Transverse colon (tissue), 4 donors: ENCODE data around the gene CNN1. TPM values are rescaled to one million over a fixed set of nuclear protein-coding genes. Genes with fewer than 3 reads are reported as not detected.
A peak's percentile ranks its signal among the peaks of the same experiment; 100 is the strongest.

Experiments
- DNase-seq: peaks from one replicate; pipeline ENCODE4 v3.0.0-alpha.2; 2019
- H3K27ac ChIP-seq, 4 donors: fragments of 200-600 bp; sonication (generic); 2 replicates each; pipeline ENCODE4 v1.5.1; 2016 to 2018; ENCODE audit warnings: inconsistent platforms in 4 of 4
- H3K27me3 ChIP-seq: fragments of 200-600 bp; sonication (generic); 2 replicates; pipeline ENCODE4 v1.5.1; 2017; ENCODE audit warnings: inconsistent platforms
- H3K36me3 ChIP-seq, 4 donors: fragments of 200-600 bp; sonication (generic); 2 replicates each; pipeline ENCODE4 v1.5.1; 2017 to 2019; ENCODE audit warnings: inconsistent platforms in 4 of 4
- H3K4me1 ChIP-seq, 4 donors: fragments of 200-600 bp; sonication (generic); 2 replicates each; pipeline ENCODE4 v1.5.1; 2017 to 2020; ENCODE audit warnings: inconsistent platforms in 4 of 4
- H3K4me3 ChIP-seq, 4 donors: fragments of 200-600 bp; sonication (generic); 1 replicate in 1 of 4; 2 replicates in 3 of 4; pipeline versions ENCODE4 v1.5.1 to v1.6.1; 2017 to 2019; ENCODE audit warnings: inconsistent platforms in 4 of 4
- H3K9me3 ChIP-seq, 2 donors: fragments of 200-600 bp; sonication (generic); 2 replicates each; pipeline ENCODE4 v1.5.1; 2017 to 2019; ENCODE audit warnings: inconsistent platforms in 2 of 2
- EP300 ChIP-seq: sonication (generic); formaldehyde crosslinking; IDR thresholded peaks from one replicate; pipeline ENCODE4 v1.6.1; 2017; ENCODE audit warnings: antibody characterized with exemption, low read depth
- POLR2A ChIP-seq: fragments of 450-650 bp; IDR thresholded peaks from one replicate; pipeline ENCODE4 v1.6.1; 2016; ENCODE audit warnings: antibody characterized with exemption, mild to moderate bottlenecking, moderate library complexity
- POLR2AphosphoS5 ChIP-seq, 3 donors: sonication (generic); formaldehyde crosslinking; IDR thresholded peaks; one replicate each; pipeline ENCODE4 v1.6.1; 2016; ENCODE audit warnings: antibody characterized with exemption in 3 of 3
- WGBS, 2 donors: methylation state at CpG; one replicate each; pipeline ENCODE4 v1.1.5; 2018; ENCODE audit warnings: low coverage in 1 of 2; 5-methylcytosine and 5-hydroxymethylcytosine counted together
- in situ Hi-C, 4 donors: fragments of 200-750 bp; cut with MboI; loops; one replicate each; pipeline versions ENCODE4 v1.15.0 to v1.15.1; 2017; ENCODE audit warnings: low sequenced_read_pairs in 3 of 4, low pct_ligation_motif_present in 1 of 4, low pct_unique_long_range_greater_than_20kb in 1 of 4
- intact Hi-C: fragments of 100-400 bp; cut with DNase I; formaldehyde crosslinking; loops from one replicate; pipeline ENCODE4 v1.15.1; 2023; ENCODE audit warnings: low total_unique reads
- total RNA-seq, 4 donors: library from RNA; depleted of rRNA; stranded (reverse); fragments of >200 nt; gene quantifications; one replicate each; pipeline ENCODE4 v1.1.0, GENCODE V29; 2016
- TF ChIP-seq, protein P1 (sequence below), 5 experiments: fragments of 200-600 bp in 3 of 5; fragments of 450-650 bp in 2 of 5; sonication (generic) in 3 of 5; IDR thresholded peaks; 1 replicate in 2 of 5; 2 replicates in 3 of 5; pipeline ENCODE4 v1.5.1; 2016 to 2017; ENCODE audit warnings: antibody characterized with exemption in 5 of 5, inconsistent platforms in 3 of 5, mild to moderate bottlenecking in 2 of 5, moderate library complexity in 1 of 5

Gene CNN1
- total RNA-seq, 4 donors from 2014 or later, result 198 to 1,121 (median 486) TPM

DNA sequence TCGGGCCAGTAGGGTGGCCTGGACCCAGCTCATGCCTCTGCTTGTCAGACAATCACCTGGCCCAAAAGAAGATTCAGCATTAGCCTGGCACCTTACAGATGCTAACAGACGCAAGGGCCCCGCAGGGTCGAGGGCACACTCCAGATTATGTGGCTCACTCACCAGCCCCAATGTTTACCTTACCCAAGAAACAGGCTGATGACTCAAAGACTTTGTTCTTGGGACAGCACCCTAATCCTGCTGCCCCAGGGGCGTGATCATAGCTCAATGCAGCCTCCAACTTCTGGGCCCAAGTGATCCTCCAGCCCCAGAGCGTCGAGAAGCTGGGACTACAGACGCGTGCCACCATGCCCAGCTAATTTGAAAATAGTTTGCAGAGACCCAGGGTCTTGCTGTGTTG lies 19.5 kb upstream of the CNN1 start:
- Histone ChIP-seq H3K36me3 (peaks cover 0 to 5% (median 0%) of the 10 kb centered on the region in 4 donors), H3K9me3 (no peaks in the 10 kb centered on the region), H3K27ac (no peak overlapping the region), H3K27me3 (no peaks in the 10 kb centered on the region), H3K4me1 (no peaks in the 10 kb centered on the region), H3K4me3 (no peak overlapping the region)
- intact Hi-C loops, result no loop called here
- in situ Hi-C loops, result no loop called here
- no peak for DNase-seq
- 89% methylated on average over 9 of the region's 9 CpGs; no CpG with 5 or more reads in 1 of the 2 donors for WGBS, 2 donors
- TF ChIP-seq, protein P1, sequence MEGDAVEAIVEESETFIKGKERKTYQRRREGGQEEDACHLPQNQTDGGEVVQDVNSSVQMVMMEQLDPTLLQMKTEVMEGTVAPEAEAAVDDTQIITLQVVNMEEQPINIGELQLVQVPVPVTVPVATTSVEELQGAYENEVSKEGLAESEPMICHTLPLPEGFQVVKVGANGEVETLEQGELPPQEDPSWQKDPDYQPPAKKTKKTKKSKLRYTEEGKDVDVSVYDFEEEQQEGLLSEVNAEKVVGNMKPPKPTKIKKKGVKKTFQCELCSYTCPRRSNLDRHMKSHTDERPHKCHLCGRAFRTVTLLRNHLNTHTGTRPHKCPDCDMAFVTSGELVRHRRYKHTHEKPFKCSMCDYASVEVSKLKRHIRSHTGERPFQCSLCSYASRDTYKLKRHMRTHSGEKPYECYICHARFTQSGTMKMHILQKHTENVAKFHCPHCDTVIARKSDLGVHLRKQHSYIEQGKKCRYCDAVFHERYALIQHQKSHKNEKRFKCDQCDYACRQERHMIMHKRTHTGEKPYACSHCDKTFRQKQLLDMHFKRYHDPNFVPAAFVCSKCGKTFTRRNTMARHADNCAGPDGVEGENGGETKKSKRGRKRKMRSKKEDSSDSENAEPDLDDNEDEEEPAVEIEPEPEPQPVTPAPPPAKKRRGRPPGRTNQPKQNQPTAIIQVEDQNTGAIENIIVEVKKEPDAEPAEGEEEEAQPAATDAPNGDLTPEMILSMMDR (IDR thresholded peaks at IDR 0.05), result no peak
- no peak for TF ChIP-seq POLR2AphosphoS5 (IDR thresholded peaks at IDR 0.05)

GRCh38 chr19:11528551-11529341 lies 9.9 kb upstream of the CNN1 start, which contains the start of gene ECSIT:
TSS of gene ECSIT (minus strand) at chr19:11529134. CDS start at chr19:11519170, 9,964 bp downstream.
- DNase-seq, result peak; percentile 98
- intact Hi-C loops (no loop called here), in situ Hi-C loops (no loop called here)
- TF ChIP-seq POLR2A (peak; percentile 42), POLR2AphosphoS5 (IDR thresholded peaks at IDR 0.05) (peak; percentile 36 to 76 (median 46)), EP300 (no peak)
- Histone ChIP-seq H3K4me1 (peaks cover 9 to 26% (median 15%) of the 10 kb centered on the region in 4 donors), H3K9me3 (no peaks in the 10 kb centered on the region), H3K27me3 (no peaks in the 10 kb centered on the region), H3K4me3 (peak within 1 kb of the TSS; percentile 78 to 99 (median 90)), H3K36me3 (no peaks in the 10 kb centered on the region), H3K27ac (peak within 1 kb of the TSS; percentile 92 to 98 (median 94))
- WGBS, 2 donors, result 0% methylated on average over 7 to 26 of the region's 47 CpGs

DNA sequence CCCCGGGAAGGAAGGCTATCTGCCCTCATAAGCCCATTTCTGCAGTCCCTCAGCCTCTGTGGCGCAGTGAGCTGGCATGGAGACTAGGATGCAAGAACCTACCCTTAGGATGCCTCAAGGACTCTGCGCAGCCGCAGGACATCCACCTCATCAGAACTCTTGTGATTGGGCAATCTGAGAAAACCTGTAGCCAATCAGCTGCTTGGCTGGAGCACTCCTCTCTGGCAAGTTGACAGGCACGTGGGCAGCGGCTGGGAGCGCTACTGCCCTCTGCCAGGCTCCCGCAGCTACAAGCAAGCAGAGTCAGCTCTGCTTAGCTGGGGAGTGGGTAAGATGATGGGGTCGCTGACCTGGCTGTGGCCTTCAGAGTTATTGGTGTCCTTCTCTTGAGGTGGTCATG lies 8.2 kb upstream of the CNN1 start:
- WGBS, 2 donors, result 33% methylated on average over 9 of the region's 9 CpGs; no CpG with 5 or more reads in 1 of the 2 donors
- H3K9me3 ChIP-seq, result no peaks in the 10 kb centered on the region
- intact Hi-C loops (no loop called here), in situ Hi-C loops (no loop called here)
- H3K27me3 ChIP-seq, result no peaks in the 10 kb centered on the region
- H3K4me1 ChIP-seq, result peaks cover 9 to 33% (median 18%) of the 10 kb centered on the region in 4 donors
- H3K4me3 ChIP-seq, result no peak overlapping the region
- no peaks in the 10 kb centered on the region for H3K36me3 ChIP-seq
- peak in 1 of 3 donors; percentile 18 for TF ChIP-seq POLR2AphosphoS5 (IDR thresholded peaks at IDR 0.05)
- TF ChIP-seq, protein P1 (IDR thresholded peaks at IDR 0.05), result no peak
- peak overlapping the region; percentile 21 to 98 (median 93) for H3K27ac ChIP-seq
- DNase-seq, result peak; percentile 80

DNA sequence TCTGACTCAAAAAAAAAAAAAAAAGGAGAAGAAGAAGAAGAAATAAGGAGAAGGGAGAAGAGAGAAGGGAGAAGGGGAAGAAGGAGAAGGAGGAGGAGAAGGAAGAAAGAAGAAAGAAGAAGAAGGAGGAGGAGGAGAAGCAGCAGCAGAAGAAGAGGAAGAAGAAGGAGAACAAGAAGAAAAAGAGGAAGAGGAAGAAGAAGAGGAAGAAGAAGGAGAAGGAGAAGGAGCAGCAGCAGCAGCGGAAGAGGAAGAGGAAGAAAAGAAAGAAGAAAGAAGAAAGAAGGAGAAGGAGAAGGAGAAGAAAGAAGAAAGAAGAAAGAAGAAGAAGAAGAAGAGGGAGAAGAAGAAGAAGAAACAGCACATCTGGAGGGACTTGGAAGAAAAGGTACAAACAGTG lies 4.1 kb upstream of the CNN1 start:
- no peak for TF ChIP-seq EP300
- TF ChIP-seq POLR2AphosphoS5 (IDR thresholded peaks at IDR 0.05), result no peak
- TF ChIP-seq, protein P1 (IDR thresholded peaks at IDR 0.05), result no peak
- TF ChIP-seq POLR2A, result no peak
- H3K27me3 ChIP-seq, result peaks cover 12% of the 10 kb centered on the region
- no peaks in the 10 kb centered on the region for H3K36me3 ChIP-seq
- intact Hi-C loops (no loop called here), in situ Hi-C loops (no loop called here)
- peaks cover under 1 to 22% (median 12%) of the 10 kb centered on the region in 4 donors for H3K4me1 ChIP-seq
- peak overlapping the region; percentile 82 to 97 (median 87) for H3K27ac ChIP-seq
- 67 to 71% methylated on average over 1 of the region's 1 CpG for WGBS, 2 donors
- DNase-seq, result no peak
- no peak overlapping the region for H3K4me3 ChIP-seq
- H3K9me3 ChIP-seq, result no peaks in the 10 kb centered on the region
